Stimulated activated CD8-positive, alpha-beta memory T cell treated with anti-CD3 and anti-CD28 coated beads, Interleukin-2, amount 100 ng/mL, for 48 hours (primary cell): ENCODE data around the gene EBF4.
A peak's percentile ranks its signal among the peaks of the same experiment; 100 is the strongest.

Source experiments
- DNase-seq, 2 donors: peaks; one replicate each; pipeline ENCODE4 v3.0.0-alpha.2; 2020; ENCODE audit warnings: low read depth in 2 of 2

EBF4 gene

GRCh38 chr20:2742934-2743559 lies 50.5 kb downstream of the EBF4 start:
- peak; percentile 58 to 63 for DNase-seq

GRCh38 chr20:2745060-2745910 lies 52.7 kb downstream of the EBF4 start:
- DNase-seq, result no peak

- DNase-seq, result no peak
Measured at GRCh38 chr20:2745936-2746635, 53.5 kb downstream of the EBF4 start.

- no peak for DNase-seq
Measured at GRCh38 chr20:2746636-2747265, 54.2 kb downstream of the EBF4 start.

GRCh38 chr20:2747676-2748235 lies 55.2 kb downstream of the EBF4 start:
- DNase-seq, result no peak

GRCh38 chr20:2748551-2749342 lies 56.2 kb downstream of the EBF4 start:
- no peak for DNase-seq

- DNase-seq, result no peak
Measured at GRCh38 chr20:2749343-2749950, 56.9 kb downstream of the EBF4 start.

- no peak for DNase-seq
Measured at GRCh38 chr20:2749951-2750490, 57.4 kb downstream of the EBF4 start.

- DNase-seq, result no peak
Measured at GRCh38 chr20:2750491-2751251, 58.1 kb downstream of the EBF4 start.

GRCh38 chr20:2751347-2751877 lies 58.8 kb downstream of the EBF4 start:
- DNase-seq, result no peak

GRCh38 chr20:2751878-2752566 lies 59.4 kb downstream of the EBF4 start:
- DNase-seq, result no peak

GRCh38 chr20:2752567-2753460 lies 60.2 kb downstream of the EBF4 start:
- DNase-seq, result peak in 1 of 2 donors; percentile 37

- DNase-seq, result no peak
Measured at GRCh38 chr20:2753461-2754040, 61.0 kb downstream of the EBF4 start.

- DNase-seq, result no peak
Measured at GRCh38 chr20:2754424-2754823, 61.8 kb downstream of the EBF4 start.

- no peak for DNase-seq
Measured at GRCh38 chr20:2755451-2756055, 63.0 kb downstream of the EBF4 start.

GRCh38 chr20:2756056-2756611 lies 63.6 kb downstream of the EBF4 start:
- no peak for DNase-seq

- DNase-seq, result no peak
Measured at GRCh38 chr20:2757001-2757400, 64.4 kb downstream of the EBF4 start.
